NCI-H2196 (cell line): ENCODE measurements around the gene B4GALNT2.
"Not testable (repeated sequence)": the region's sequence is repeated elsewhere in the genome, so short reads cannot be mapped to it uniquely, and the experiment has no call there.

Experiments used
- DNase-seq: peaks from one replicate; lab custom pipeline; 2025; ENCODE audit not compliant: unreplicated experiment; lab: John Stamatoyannopoulos, UW

The B4GALNT2 gene, protein sequence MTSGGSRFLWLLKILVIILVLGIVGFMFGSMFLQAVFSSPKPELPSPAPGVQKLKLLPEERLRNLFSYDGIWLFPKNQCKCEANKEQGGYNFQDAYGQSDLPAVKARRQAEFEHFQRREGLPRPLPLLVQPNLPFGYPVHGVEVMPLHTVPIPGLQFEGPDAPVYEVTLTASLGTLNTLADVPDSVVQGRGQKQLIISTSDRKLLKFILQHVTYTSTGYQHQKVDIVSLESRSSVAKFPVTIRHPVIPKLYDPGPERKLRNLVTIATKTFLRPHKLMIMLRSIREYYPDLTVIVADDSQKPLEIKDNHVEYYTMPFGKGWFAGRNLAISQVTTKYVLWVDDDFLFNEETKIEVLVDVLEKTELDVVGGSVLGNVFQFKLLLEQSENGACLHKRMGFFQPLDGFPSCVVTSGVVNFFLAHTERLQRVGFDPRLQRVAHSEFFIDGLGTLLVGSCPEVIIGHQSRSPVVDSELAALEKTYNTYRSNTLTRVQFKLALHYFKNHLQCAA

DNA sequence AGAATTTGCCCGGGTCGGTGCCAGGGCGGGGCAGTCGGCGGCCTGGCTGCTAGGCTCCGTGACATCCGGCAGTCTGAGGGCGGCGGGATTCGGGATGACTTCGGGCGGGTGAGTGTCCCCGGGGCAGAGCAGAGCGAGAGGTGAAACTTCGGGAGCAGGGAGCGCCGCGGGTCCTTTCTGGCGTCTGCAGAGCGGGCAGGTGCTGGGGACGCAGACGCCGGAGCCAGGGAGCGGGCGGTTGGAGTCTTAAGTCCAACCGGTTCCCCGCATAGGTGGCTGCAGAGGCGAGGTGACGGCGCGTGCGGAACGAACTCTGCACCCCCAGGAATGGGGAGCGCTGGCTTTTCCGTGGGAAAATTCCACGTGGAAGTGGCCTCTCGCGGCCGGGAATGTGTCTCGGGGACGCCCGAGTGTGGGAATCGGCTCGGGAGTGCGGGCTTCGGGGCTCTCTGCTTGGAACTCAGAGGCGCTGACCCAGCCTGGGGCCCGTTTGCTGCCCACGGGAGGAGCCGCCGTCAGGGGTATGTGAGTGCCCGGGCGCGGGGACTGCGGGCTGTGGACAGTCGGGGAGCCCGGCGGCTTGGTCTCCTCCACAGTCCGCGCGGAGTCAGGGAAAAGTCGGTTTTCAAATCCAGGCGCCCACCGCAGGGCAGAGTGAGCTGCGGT is at the start of gene B4GALNT2:
B4GALNT2 (plus strand) TSS at position 71 of the 666 bp plus-strand sequence; CDS start at position 95, 24 bp downstream.
- no peak for DNase-seq

DNA sequence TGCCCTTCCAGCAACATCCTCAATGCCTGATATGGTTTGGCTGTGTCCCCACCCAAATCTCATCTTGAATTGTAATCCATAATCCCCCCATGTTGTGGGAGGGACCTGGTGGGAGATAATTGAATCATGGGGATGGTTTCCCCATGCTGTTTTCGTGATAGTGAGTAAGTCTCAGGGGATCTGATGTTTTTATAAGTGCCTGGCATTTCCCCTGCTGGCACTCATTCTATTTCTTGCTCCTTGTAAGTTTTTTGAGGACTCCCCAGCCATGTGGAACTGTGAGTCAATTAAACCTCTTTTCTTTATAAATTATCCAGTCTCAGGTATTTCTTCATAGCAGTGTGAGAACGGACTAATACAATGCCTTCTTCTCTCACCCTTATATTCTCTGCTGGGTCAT is 47.5 kb upstream of the B4GALNT2 start:
- not testable (repeated sequence) for DNase-seq

GRCh38 chr17:49085565-49086315 is 46.8 kb upstream of the B4GALNT2 start:
- DNase-seq, result no peak

GRCh38 chr17:49086316-49086605 is 46.3 kb upstream of the B4GALNT2 start:
- no peak for DNase-seq

DNA sequence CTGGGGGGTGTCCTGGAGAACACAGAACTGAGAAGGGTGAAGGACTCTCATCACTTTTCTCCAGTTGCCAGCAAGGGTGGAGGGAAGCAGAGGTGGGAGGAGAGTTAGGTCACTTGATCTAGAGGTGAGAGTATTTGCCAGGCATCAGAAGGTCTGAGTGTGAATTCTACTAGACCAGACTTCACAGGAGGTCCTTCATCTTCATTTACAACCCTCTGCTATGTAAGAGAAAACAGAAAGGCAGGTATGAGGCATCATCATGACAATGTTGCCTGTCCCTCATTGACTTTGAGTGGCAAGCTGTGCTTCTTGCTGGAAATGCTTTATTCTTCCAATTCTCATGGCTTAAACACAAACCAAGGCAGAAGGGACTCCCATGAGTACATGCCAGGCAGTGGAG is 45.9 kb upstream of the B4GALNT2 start:
- DNase-seq, result no peak

DNA sequence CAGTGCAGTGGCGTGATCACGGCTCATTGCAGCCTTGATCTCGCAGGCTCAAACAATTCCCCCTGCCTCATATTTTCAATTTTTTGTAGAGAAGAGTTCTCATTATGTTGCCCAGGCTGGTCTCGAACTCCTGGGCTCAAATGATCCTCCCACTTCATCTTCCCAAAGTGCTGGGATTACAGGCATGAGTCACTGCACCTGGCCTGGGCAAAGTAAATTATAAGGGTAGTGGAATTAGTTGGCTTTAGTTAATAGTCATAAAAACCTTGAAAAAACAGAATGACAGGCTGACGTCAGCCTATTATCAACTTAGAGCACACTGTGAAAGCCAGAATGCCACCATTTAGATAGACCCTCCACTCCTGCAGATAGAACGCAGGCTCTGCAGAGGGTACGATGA is 43.5 kb upstream of the B4GALNT2 start:
- no peak for DNase-seq

DNA sequence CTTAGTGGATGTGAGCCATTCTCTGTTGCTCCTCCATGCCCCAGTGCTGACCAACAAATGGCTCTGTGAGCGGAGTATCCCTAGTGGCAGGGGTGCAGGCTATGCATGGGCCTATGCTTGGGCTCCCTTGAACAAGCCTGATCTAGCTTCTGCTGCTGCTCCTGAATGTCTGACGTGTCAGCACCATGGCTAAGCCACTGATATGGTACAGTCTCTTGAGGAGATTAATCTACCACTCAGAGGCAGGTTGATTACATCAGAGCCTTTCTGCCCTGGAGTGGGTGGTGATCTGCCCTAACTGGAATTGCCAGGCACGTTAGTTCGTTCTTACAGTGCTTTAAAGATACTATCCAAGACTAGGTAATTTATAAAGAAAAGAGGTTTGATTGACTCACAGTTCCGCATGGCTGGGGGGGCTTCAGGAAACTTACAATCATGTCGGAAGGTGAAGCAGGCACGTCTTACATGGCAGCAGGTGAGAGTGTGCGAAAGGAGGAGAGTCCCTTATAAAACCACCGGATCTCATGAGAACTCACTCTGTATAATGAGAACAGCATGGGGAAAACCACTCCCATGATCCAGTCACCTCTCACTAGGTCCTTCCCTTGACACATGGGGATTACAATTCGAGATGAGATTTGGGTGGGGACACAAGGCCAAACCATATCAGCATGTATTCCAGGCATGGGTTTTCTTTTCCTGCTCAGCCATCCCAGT is 41.5 kb upstream of the B4GALNT2 start:
- no peak for DNase-seq

GRCh38 chr17:49093131-49093530 is 39.4 kb upstream of the B4GALNT2 start:
- no peak for DNase-seq

DNA sequence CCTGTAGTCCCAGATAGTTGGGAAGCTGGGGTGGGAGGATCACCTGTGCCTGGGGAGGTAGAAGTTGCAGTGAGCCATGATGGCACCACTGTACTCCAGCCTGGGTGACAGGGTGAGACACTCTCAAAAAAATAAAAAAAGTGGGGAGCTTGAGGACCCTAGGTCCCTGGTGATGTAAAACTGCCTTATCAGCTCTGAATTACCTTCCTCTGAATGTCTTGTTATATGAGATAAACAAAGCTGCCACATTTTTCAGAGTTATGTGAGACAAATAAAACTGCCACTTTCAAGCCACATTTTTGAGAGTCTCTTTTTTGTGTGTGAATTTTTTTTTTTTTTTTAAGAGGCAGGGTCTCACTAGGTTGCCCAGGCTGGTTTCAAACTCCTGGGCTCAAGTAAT is 32.0 kb upstream of the B4GALNT2 start:
- no peak for DNase-seq

DNA sequence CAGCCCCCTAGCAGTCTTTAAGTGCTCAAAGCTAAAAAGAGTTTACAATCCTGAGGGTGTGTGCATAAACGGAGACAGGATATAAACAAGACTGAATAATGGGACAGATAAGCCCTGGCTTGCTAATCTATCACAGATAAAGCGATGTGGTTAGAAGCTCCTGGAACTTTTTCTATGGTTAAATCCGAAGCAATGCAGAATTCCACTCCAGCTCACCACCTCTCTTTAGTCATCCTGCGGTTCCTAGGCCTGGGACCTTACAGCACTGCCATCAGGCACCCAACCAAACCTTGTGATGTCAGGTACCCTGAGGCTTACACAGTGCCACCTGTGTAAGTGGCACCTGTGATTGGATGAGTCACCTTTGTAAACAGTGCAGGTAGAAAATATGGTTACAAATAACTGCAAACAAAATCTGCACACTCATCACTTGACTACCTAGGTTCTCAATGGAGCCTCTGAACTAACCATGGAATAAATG is 31.5 kb upstream of the B4GALNT2 start:
- peak; percentile 6 for DNase-seq

DNA sequence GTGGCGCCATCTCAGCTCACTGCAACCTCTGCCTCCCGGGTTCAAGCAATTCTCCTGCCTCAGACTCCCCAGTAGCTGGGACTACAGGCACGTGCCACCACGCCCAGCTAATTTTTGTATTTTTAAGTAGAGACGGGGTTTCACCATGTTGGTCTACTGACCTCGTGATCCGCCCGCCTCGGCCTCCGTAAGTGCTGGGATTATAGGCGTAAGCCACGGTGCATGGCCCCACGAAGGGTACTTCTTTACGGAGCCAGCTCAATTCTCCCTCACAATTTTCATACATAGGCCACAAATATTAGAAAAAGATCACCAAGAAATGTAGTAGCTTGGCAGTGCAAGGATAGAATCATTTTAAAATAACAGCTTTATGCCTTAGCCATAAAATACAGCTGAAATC is 29.2 kb upstream of the B4GALNT2 start:
- not testable (repeated sequence) for DNase-seq

GRCh38 chr17:49104511-49105074 is 28.0 kb upstream of the B4GALNT2 start:
- DNase-seq, result no peak

- DNase-seq, result no peak
These were observed 26.0 kb upstream of the B4GALNT2 start for GRCh38 chr17:49106321-49107210.

DNA sequence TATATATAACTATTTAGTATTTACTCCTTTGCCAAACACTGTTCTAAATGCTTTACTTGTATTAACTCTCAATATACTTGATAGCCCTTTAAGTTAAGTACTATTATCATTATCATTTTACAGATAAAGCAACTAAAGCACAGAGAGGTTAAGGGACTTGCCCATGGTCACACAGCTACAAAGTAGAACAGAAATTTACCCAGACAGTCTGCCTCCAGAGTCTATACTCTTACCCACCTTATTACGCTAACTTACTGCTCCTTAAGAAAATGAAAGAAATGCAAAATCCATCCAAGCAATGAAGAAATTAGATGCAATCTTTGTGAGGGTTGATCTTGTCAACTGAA is 25.4 kb upstream of the B4GALNT2 start:
- no peak for DNase-seq

- DNase-seq, result peak; percentile 5
These were observed 24.3 kb upstream of the B4GALNT2 start for GRCh38 chr17:49108318-49108717.

GRCh38 chr17:49110509-49110908 is 22.1 kb upstream of the B4GALNT2 start:
- no peak for DNase-seq

GRCh38 chr17:49111934-49112333 is 20.6 kb upstream of the B4GALNT2 start:
- no peak for DNase-seq

GRCh38 chr17:49112936-49113335 is 19.6 kb upstream of the B4GALNT2 start:
- no peak for DNase-seq

DNA sequence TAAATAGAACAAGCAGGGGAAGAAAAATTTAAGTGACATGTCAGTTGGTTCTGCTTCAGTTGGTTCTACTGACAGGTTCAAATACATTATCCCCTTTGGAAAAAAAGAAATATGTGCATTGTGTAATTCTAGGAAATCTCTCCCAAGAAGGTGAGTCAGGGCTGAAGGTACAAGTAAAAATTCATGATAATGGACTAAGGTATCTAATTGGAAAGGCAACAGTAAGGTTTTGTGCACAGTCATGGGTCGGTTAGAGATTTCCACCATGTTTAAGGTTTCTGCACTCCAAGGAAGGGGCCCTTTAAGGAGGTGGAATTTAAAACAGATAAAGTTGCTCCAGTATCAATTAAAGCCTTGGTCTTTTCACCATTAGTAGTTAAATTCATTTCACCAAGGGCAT is 17.9 kb upstream of the B4GALNT2 start:
- no peak for DNase-seq
